Lung (tissue), 12 donors: ENCODE measurements around the gene MYO5A. TPM values are rescaled to one million over a fixed set of nuclear protein-coding genes. Genes with fewer than 3 reads are reported as not detected.
A peak's percentile ranks its signal among the peaks of the same experiment; 100 is the strongest.

ENCODE experiments used
- ATAC-seq: fragments of 200-7000 bp; cut with Tn5 transposase; one replicate; pipeline ENCODE4 v1.9.1; 2020; ENCODE audit warnings: moderate number of reproducible peaks; ENCODE audit not compliant: insufficient read depth, low FRiP score
- DNase-seq, 3 donors: peaks; one replicate each; pipeline ENCODE4 v3.0.0-alpha.2; 2013 to 2017
- H3K27ac ChIP-seq, 2 donors: one replicate each; pipeline ENCODE4 v1.5.1; 2013; ENCODE audit warnings: mild to moderate bottlenecking in 2 of 2, moderate library complexity in 2 of 2, control low read depth in 1 of 2, inconsistent platforms in 1 of 2, low read depth in 1 of 2, low read length in 1 of 2
- H3K27me3 ChIP-seq, 3 donors: one replicate each; pipeline ENCODE4 v1.5.1; 2013; ENCODE audit warnings: low read length in 2 of 3; ENCODE audit not compliant: control insufficient read depth in 3 of 3, insufficient read depth in 3 of 3
- H3K36me3 ChIP-seq, 4 donors: one replicate each; pipeline ENCODE4 v1.5.1; 2013; ENCODE audit warnings: low read length in 4 of 4, mild to moderate bottlenecking in 1 of 4, moderate library complexity in 1 of 4; ENCODE audit not compliant: control insufficient read depth in 4 of 4, insufficient read depth in 4 of 4
- H3K4me1 ChIP-seq, 5 donors: one replicate each; pipeline ENCODE4 v1.5.1; 2013; ENCODE audit warnings: low read length in 5 of 5, mild to moderate bottlenecking in 2 of 5, moderate library complexity in 1 of 5; ENCODE audit not compliant: control insufficient read depth in 5 of 5, insufficient read depth in 5 of 5
- H3K4me3 ChIP-seq: one replicate; pipeline ENCODE4 v1.5.1; 2013; ENCODE audit warnings: mild to moderate bottlenecking, control low read depth, moderate library complexity
- H3K9ac ChIP-seq, 2 donors: one replicate each; pipeline ENCODE4 v1.5.1; 2013; ENCODE audit warnings: low read length in 2 of 2, control low read depth in 1 of 2; ENCODE audit not compliant: insufficient read depth in 1 of 2
- H3K9me3 ChIP-seq, 4 donors: one replicate each; pipeline ENCODE4 v1.5.1; 2013; ENCODE audit warnings: low read length in 3 of 4, mild to moderate bottlenecking in 1 of 4, moderate library complexity in 1 of 4; ENCODE audit not compliant: control insufficient read depth in 4 of 4, insufficient read depth in 3 of 4
- CTCF ChIP-seq: IDR thresholded peaks from 2 replicates; pipeline ENCODE4 v1.5.1; 2012; ENCODE audit warnings: mild to moderate bottlenecking; ENCODE audit errors: control extremely low read depth, extremely low read depth
- WGBS, 2 donors: extraction: QIAGEN DNeasy Blood & Tissue Kit; methylation state at CpG; one replicate each; pipeline ENCODE4 v1.1.7; 2013; 5-methylcytosine and 5-hydroxymethylcytosine counted together
- polyA plus RNA-seq, 2 donors: library from polyadenylated mRNA; stranded (reverse); fragments of 200-250 nt; gene quantifications; one replicate each; pipeline ENCODE4 v1.2.1, GENCODE V29; 2013
- total RNA-seq, 2 donors: library from RNA; depleted of rRNA in 1 of 2; stranded (reverse); fragments of >200 nt in 1 of 2; gene quantifications; one replicate each; pipeline ENCODE4 v1.2.1, GENCODE V29; 2014 to 2021
- donor health status: control.
- donor health status: control.
- donor health status: Bipolar disorder and iron deficiency.
- donor health status: healthy.
- donor health status: DM: yes; HTN: yes; CAD: no.

MYO5A gene
- total and polyA plus RNA-seq, 4 donors: 4.5 to 30.5 (median 13.3) TPM

DNA sequence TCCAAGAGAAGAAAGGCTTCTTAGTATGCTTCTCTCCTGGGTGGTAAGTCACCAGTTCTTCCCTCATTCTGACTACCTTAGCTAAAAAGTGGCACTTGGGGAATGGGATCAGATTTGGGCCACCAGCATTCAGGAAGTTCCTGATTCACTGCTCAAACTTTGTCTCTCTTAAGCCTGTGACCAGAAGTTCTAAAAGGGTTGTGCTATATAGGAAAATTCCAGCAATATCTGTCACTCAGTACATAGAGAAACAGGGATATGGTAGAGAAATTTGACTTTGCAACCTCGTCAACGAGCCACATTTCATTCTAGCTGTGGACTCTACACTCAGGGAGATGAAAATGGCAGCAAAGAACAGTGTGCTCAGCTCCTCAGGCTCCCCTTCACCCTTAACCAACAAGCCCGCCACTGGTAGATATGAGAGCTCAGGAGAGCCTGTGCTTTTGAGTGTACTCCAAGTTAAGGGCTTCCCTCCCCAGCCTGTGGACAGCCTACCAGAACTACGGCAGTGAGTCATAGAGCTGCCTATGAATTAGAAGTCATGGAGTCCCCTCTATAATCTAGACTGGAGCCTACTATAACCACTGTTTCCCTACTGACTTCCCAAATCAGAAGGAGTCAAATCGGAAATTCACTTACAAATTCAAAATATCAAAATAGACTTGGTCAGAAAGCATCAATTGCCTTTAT, 180.5 kb downstream of the MYO5A start:
- TF ChIP-seq CTCF: no peak
- no peaks in the 10 kb centered on the region for H3K9me3 ChIP-seq
- H3K36me3 ChIP-seq: peaks cover 0 to 5% (median 1%) of the 10 kb centered on the region in 4 donors
- no peak overlapping the region for H3K9ac ChIP-seq
- no peak overlapping the region for H3K4me3 ChIP-seq
- H3K4me1 ChIP-seq: peaks cover 0 to 9% (median 0%) of the 10 kb centered on the region in 5 donors
- DNase-seq: peak; percentile 25 to 61 (median 29)
- ATAC-seq: peak; percentile 86
- 73 to 91% methylated on average over 5 of the region's 5 CpGs for WGBS, 2 donors
- H3K27ac ChIP-seq: no peak overlapping the region
- no peaks in the 10 kb centered on the region for H3K27me3 ChIP-seq

DNA sequence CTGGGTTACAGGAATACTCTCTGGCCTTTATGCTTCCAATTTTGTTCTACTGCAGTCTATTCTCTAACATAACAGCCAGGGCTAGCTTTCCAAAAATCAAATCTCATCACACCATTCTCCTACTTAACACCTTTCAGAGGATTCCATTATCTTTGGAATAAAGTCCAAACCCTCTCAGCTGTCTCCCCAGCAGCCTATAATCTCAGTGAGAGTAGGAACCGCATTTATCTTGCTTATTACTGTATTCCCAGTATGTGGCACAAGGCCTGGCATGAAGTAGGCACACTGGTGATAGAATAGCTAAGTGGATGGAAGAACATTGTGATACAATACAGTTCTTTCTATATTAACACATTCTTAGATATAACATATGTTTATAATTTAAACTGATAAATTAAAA, 184.1 kb downstream of the MYO5A start:
- Histone ChIP-seq H3K9ac (no peak overlapping the region), H3K36me3 (peaks cover 0 to 8% (median 1%) of the 10 kb centered on the region in 4 donors), H3K4me1 (peaks cover 0 to 9% (median 0%) of the 10 kb centered on the region in 5 donors), H3K9me3 (no peaks in the 10 kb centered on the region), H3K4me3 (no peak overlapping the region), H3K27ac (no peak overlapping the region), H3K27me3 (no peaks in the 10 kb centered on the region)
- TF ChIP-seq CTCF: no peak
- DNase-seq (no peak), ATAC-seq (no peak)
- 93 to 100% methylated on average over 1 of the region's 1 CpG for WGBS, 2 donors

DNA sequence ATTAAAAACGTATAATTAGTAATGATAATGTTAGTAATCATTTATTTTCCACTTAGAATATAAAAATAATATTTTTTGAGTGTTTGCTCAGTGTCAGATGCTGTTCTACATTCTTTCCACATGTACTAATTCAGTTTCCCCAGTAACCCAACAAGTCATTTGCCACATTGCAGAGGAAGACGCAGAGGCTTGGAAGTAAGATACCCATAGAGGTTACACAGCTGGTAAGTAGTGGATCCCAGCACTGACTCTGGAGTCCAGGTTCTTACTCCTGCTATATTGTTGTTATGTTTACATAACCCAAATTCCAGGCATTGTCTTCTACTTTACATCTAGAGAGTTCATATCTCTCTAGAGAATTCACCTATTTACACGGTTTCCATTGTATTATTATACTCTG, 184.8 kb downstream of the MYO5A start:
- H3K27ac ChIP-seq: no peak overlapping the region
- H3K36me3 ChIP-seq: peaks cover 0 to 8% (median 1%) of the 10 kb centered on the region in 4 donors
- H3K9ac ChIP-seq: no peak overlapping the region
- no peak overlapping the region for H3K4me3 ChIP-seq
- H3K27me3 ChIP-seq: no peaks in the 10 kb centered on the region
- DNase-seq (no peak), ATAC-seq (no peak)
- TF ChIP-seq CTCF: no peak
- H3K9me3 ChIP-seq: no peaks in the 10 kb centered on the region
- WGBS, 2 donors: 71 to 72% methylated on average over 3 of the region's 3 CpGs
- peaks cover 0 to 9% (median 0%) of the 10 kb centered on the region in 5 donors for H3K4me1 ChIP-seq

DNA sequence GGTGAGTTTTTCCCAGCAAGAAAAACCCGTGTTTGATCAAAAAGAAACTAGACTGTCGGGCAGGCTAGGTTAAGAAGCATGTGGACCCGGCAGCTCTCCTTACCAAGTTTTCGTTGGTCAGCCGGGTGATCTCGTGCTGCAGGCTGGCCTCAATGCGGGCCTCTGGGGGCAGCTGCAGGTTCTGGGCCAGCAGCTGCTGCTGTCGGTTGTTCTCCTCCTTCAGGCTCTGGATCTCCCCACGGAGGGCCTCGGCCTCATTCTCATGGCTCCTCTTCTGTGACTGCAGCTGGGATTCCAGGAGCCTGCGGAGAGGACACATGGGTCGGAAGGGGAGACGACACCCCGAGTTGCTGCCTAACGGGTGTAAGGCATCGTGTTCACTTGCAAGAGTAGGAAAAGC, 188.6 kb downstream of the MYO5A start:
- WGBS, 2 donors: 95% methylated on average over 16 of the region's 16 CpGs
- Histone ChIP-seq H3K27me3 (no peaks in the 10 kb centered on the region), H3K36me3 (peaks cover 0 to 7% (median 1%) of the 10 kb centered on the region in 4 donors), H3K9me3 (no peaks in the 10 kb centered on the region), H3K9ac (no peak overlapping the region), H3K27ac (no peak overlapping the region), H3K4me3 (no peak overlapping the region), H3K4me1 (peaks cover 0 to 6% (median 0%) of the 10 kb centered on the region in 5 donors)
- DNase-seq: no peak
- no peak for ATAC-seq
- no peak for TF ChIP-seq CTCF
